ENCODE measurements around the gene GRIA1. TPM values are rescaled to one million over a fixed set of nuclear protein-coding genes. Genes with fewer than 3 reads are reported as not detected.

Gene GRIA1
- polyA plus RNA-seq, 2 donors, result 0.01 TPM; not detected in 1

DNA sequence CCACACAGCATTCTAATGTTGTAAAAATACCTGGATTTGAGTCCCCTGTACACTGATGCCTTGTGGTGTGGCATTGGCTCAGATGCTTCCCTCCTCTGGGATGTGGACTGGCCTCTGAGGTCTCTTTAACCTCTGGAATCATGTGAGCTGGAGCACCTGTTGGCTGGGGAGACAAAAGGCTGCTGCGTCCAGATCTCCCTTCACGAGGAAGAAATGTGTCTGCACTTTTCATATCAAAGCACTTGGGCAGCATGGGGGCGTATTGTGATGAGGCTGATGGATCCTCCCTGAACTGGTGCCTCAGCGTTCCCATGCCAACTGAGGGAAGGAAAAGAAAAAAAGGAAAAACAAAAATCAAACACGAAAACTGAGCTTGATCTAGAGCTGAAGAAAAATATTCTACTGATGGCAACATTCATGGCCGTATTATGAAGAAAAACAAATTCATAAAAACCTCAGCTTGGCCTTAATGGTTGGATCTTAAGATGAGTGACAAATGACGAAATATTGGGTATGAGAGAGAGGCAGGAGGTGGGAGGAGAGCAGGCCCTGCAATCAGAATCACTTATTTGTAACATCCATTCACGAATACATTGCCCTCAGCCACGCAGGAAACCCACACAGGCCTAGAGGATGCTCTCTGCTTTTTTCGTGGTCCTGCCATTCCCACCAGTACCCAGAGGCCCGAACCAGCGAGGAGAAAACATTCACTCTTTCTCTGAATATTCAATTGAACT, 26.2 kb downstream of the GRIA1 start:
- no peak overlapping the region for H3K4me3 ChIP-seq (ENCODE audit: low read depth in 1 of 2, low read length in 2 of 2)
- no peak overlapping the region for H3K27ac ChIP-seq (ENCODE audit: low read depth in 2 of 2, low read length in 1 of 2)
- no peaks in the 10 kb centered on the region for H3K9me3 ChIP-seq (ENCODE audit: control insufficient read depth in 2 of 2, insufficient read depth in 1 of 2, low read depth in 1 of 2, low read length in 1 of 2)
- H3K27me3 ChIP-seq (ENCODE audit: control insufficient read depth in 1 of 2, insufficient read depth in 2 of 2, low read length in 2 of 2), result no peaks in the 10 kb centered on the region
- no peaks in the 10 kb centered on the region for H3K36me3 ChIP-seq (ENCODE audit: control insufficient read depth in 2 of 2, insufficient read depth in 2 of 2, low read length in 1 of 2)
- peaks cover 0 to 2% of the 10 kb centered on the region in 2 donors for H3K4me1 ChIP-seq (ENCODE audit: control insufficient read depth in 2 of 2, insufficient read depth in 2 of 2, low read length in 1 of 2)
- WGBS, 2 donors, result 64 to 68% methylated on average over 12 of the region's 12 CpGs

DNA sequence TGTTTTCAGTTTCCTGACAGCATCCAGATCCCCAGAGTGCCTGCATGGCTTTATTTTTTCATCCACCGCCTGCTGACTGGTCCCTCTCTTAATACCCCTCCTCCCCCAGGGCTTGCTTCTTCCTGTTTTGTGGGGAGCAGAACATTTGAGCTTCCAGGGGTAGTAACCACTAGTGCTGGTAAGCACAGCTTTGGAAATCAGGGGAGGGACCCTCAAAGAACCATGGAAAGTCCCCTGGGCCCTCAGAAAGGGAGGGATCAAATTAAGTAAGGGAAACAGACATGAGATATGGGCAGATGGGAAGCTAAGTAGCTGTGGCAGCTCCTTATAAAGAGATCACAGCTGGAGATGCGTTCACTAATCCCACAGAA, 26.8 kb downstream of the GRIA1 start:
- 77 to 80% methylated on average over 2 of the region's 2 CpGs for WGBS, 2 donors
- Histone ChIP-seq H3K4me1 (ENCODE audit: control insufficient read depth in 2 of 2, insufficient read depth in 2 of 2, low read length in 1 of 2) (peaks cover 0 to 2% of the 10 kb centered on the region in 2 donors), H3K27me3 (ENCODE audit: control insufficient read depth in 1 of 2, insufficient read depth in 2 of 2, low read length in 2 of 2) (no peaks in the 10 kb centered on the region), H3K27ac (ENCODE audit: low read depth in 2 of 2, low read length in 1 of 2) (no peak overlapping the region), H3K36me3 (ENCODE audit: control insufficient read depth in 2 of 2, insufficient read depth in 2 of 2, low read length in 1 of 2) (no peaks in the 10 kb centered on the region), H3K4me3 (ENCODE audit: low read depth in 1 of 2, low read length in 2 of 2) (no peak overlapping the region), H3K9me3 (ENCODE audit: control insufficient read depth in 2 of 2, insufficient read depth in 1 of 2, low read depth in 1 of 2, low read length in 1 of 2) (no peaks in the 10 kb centered on the region)

DNA sequence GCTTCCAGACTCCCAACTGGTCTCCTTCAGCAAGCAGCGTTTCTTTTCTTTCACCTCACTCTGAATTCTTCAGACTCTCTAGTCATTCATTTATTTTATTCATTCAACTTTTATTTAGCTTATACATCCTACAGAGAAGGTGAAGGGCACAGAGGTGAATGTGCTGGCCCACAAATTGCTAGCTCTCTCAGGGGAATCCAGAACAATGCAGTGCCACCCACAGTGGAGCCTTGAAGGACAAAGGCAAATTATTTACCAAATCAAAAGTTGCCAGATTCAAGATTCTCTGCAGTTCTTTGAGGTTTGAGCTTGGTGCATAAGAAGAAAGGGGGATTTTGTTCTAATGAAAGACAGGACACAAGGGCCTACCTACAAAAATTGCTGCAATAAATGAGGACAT, 29.7 kb downstream of the GRIA1 start:
- 72 to 80% methylated on average over 1 of the region's 1 CpG for WGBS, 2 donors
- no peaks in the 10 kb centered on the region for H3K9me3 ChIP-seq (ENCODE audit: control insufficient read depth in 2 of 2, insufficient read depth in 1 of 2, low read depth in 1 of 2, low read length in 1 of 2)
- peaks cover 0 to 2% of the 10 kb centered on the region in 2 donors for H3K4me1 ChIP-seq (ENCODE audit: control insufficient read depth in 2 of 2, insufficient read depth in 2 of 2, low read length in 1 of 2)

DNA sequence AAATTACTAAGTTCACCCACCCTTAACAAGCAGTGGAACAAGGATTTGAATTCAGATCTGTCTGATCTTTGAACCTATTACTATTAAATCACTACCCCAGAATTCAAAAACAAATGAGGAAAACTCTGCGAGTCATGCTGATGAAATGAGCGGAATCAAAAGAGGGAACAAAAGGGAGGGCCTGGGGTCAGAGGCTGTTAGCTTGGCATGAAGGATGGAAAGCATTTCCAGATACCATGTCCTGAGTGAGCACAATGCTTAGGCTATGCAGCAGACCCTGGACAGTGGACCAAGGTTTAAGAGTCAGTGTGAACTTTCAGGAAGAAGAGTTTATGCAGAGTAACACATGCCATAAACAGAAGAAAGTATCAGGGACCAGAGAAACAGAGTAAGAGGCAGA, 30.5 kb downstream of the GRIA1 start:
- H3K36me3 ChIP-seq (ENCODE audit: control insufficient read depth in 2 of 2, insufficient read depth in 2 of 2, low read length in 1 of 2), result no peaks in the 10 kb centered on the region
- peaks cover 0 to 2% of the 10 kb centered on the region in 2 donors for H3K4me1 ChIP-seq (ENCODE audit: control insufficient read depth in 2 of 2, insufficient read depth in 2 of 2, low read length in 1 of 2)
- 84 to 89% methylated on average over 2 of the region's 2 CpGs for WGBS, 2 donors
- H3K9me3 ChIP-seq (ENCODE audit: control insufficient read depth in 2 of 2, insufficient read depth in 1 of 2, low read depth in 1 of 2, low read length in 1 of 2), result no peaks in the 10 kb centered on the region
- no peak overlapping the region for H3K4me3 ChIP-seq (ENCODE audit: low read depth in 1 of 2, low read length in 2 of 2)
- no peaks in the 10 kb centered on the region for H3K27me3 ChIP-seq (ENCODE audit: control insufficient read depth in 1 of 2, insufficient read depth in 2 of 2, low read length in 2 of 2)
- H3K27ac ChIP-seq (ENCODE audit: low read depth in 2 of 2, low read length in 1 of 2), result no peak overlapping the region

More for the DNA sequence above, 29.7 kb downstream of the GRIA1 start:
- Histone ChIP-seq H3K27me3 (ENCODE audit: control insufficient read depth in 1 of 2, insufficient read depth in 2 of 2, low read length in 2 of 2) (no peaks in the 10 kb centered on the region), H3K4me3 (ENCODE audit: low read depth in 1 of 2, low read length in 2 of 2) (no peak overlapping the region), H3K27ac (ENCODE audit: low read depth in 2 of 2, low read length in 1 of 2) (no peak overlapping the region), H3K36me3 (ENCODE audit: control insufficient read depth in 2 of 2, insufficient read depth in 2 of 2, low read length in 1 of 2) (no peaks in the 10 kb centered on the region)

DNA sequence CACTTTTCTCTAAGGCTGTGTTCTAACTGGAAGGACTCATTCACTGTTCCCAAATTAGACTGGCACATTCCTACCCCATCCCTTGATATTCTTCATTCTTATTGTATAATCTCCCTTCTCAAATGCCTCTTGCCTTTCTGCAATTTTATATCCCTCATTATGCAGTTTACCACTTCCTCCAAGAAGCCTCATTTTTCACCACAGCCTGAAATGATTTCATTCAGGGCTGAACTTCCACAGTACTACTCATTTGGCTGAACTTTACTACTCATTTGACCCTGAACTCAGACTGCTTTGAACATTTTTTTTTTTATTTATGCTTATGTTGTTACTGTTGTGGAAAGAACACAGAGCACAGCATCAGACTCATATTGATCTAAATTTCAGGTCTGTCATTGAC, 32.7 kb downstream of the GRIA1 start:
- H3K4me3 ChIP-seq (ENCODE audit: low read depth in 1 of 2, low read length in 2 of 2), result no peak overlapping the region
- H3K4me1 ChIP-seq (ENCODE audit: control insufficient read depth in 2 of 2, insufficient read depth in 2 of 2, low read length in 1 of 2), result no peaks in the 10 kb centered on the region
- no peak overlapping the region for H3K27ac ChIP-seq (ENCODE audit: low read depth in 2 of 2, low read length in 1 of 2)
- no peaks in the 10 kb centered on the region for H3K27me3 ChIP-seq (ENCODE audit: control insufficient read depth in 1 of 2, insufficient read depth in 2 of 2, low read length in 2 of 2)
- no peaks in the 10 kb centered on the region for H3K36me3 ChIP-seq (ENCODE audit: control insufficient read depth in 2 of 2, insufficient read depth in 2 of 2, low read length in 1 of 2)
- no peaks in the 10 kb centered on the region for H3K9me3 ChIP-seq (ENCODE audit: control insufficient read depth in 2 of 2, insufficient read depth in 1 of 2, low read depth in 1 of 2, low read length in 1 of 2)

DNA sequence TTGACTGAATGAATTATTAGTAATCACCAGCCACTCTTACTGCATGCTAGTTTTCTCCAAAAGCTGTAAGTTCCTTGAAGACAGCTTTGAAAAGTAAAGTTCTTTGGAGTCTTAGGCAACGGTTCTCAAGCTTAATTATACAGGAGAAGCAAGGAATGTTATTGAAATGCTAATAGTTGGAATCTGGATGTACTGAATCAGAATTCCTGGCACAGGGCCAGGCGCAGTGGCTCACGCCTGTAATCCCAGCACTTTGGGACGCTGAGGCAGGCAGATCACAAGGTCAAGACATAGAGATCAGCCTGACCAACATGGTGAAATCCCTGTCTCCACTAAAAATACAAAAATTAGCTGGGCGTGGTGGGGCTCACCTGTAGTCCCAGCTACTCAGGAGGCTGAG, 33.4 kb downstream of the GRIA1 start:
- H3K4me1 ChIP-seq (ENCODE audit: control insufficient read depth in 2 of 2, insufficient read depth in 2 of 2, low read length in 1 of 2), result no peaks in the 10 kb centered on the region
- no peak overlapping the region for H3K27ac ChIP-seq (ENCODE audit: low read depth in 2 of 2, low read length in 1 of 2)
- H3K27me3 ChIP-seq (ENCODE audit: control insufficient read depth in 1 of 2, insufficient read depth in 2 of 2, low read length in 2 of 2), result no peaks in the 10 kb centered on the region
- no peaks in the 10 kb centered on the region for H3K9me3 ChIP-seq (ENCODE audit: control insufficient read depth in 2 of 2, insufficient read depth in 1 of 2, low read depth in 1 of 2, low read length in 1 of 2)
- WGBS, 2 donors, result 48 to 49% methylated on average over 5 of the region's 5 CpGs
- no peak overlapping the region for H3K4me3 ChIP-seq (ENCODE audit: low read depth in 1 of 2, low read length in 2 of 2)
- H3K36me3 ChIP-seq (ENCODE audit: control insufficient read depth in 2 of 2, insufficient read depth in 2 of 2, low read length in 1 of 2), result no peaks in the 10 kb centered on the region

DNA sequence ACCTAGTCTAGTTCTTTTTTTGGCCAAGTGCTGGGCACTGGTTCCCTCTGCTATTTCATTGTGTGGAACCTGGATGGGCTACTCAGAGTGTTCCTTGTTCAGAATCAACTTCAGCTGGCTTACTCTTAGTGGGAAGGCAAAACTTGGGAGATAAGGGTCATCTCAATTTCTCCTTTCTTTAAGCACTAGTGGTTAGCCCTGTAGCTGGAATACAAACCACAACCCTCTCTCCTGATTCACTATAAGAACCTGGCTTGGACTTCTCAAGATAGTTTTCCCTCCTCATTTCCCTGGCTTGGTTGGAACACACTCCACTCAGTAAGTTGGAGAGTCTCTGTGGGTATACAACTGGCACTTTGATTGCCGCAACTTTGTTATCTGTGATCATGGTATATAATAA, 35.1 kb downstream of the GRIA1 start:
- Histone ChIP-seq H3K27me3 (ENCODE audit: control insufficient read depth in 1 of 2, insufficient read depth in 2 of 2, low read length in 2 of 2) (no peaks in the 10 kb centered on the region), H3K4me1 (ENCODE audit: control insufficient read depth in 2 of 2, insufficient read depth in 2 of 2, low read length in 1 of 2) (no peaks in the 10 kb centered on the region), H3K9me3 (ENCODE audit: control insufficient read depth in 2 of 2, insufficient read depth in 1 of 2, low read depth in 1 of 2, low read length in 1 of 2) (no peaks in the 10 kb centered on the region), H3K27ac (ENCODE audit: low read depth in 2 of 2, low read length in 1 of 2) (no peak overlapping the region), H3K36me3 (ENCODE audit: control insufficient read depth in 2 of 2, insufficient read depth in 2 of 2, low read length in 1 of 2) (no peaks in the 10 kb centered on the region), H3K4me3 (ENCODE audit: low read depth in 1 of 2, low read length in 2 of 2) (no peak overlapping the region)
- 94 to 97% methylated on average over 1 of the region's 1 CpG for WGBS, 2 donors

DNA sequence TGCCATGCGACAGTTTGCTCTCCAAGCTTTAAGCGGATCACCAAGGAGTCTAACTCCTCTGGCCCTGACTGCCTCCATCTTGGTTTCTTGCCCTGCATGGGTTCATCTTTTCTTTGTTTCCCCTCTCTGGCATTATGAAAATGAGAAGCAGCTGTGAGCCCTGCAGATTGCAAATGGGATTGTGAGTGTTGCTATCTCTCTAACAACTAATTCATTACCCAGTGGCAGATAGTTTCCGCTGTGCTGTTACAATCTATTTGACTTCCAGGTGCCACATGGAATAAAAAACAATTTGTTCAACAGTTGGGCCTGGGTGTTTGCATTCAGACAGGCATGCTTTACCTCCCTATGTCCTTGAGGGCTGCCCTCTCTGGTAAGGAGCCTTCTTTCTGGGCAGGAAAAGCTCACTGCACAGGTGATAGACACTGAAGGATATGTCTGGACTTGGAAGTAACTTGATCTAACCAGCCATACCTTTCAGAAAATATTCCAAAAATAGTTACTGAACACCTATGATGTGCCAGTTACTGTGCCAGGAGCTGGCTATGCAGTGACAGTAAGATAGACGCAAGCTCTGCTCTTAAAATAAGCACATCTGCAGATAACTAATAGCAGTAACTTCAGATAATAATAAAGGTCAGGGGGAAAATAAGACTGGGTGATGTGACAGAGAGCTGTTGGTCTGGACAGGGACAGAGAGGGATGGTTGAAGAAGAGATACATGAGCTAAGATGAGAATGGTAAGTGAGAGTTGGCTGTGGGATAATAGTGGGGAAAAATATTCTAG, 40.1 kb downstream of the GRIA1 start:
- WGBS, 2 donors, result 85% methylated on average over 4 of the region's 4 CpGs
- Histone ChIP-seq H3K4me1 (ENCODE audit: control insufficient read depth in 2 of 2, insufficient read depth in 2 of 2, low read length in 1 of 2) (no peaks in the 10 kb centered on the region), H3K27ac (ENCODE audit: low read depth in 2 of 2, low read length in 1 of 2) (no peak overlapping the region), H3K27me3 (ENCODE audit: control insufficient read depth in 1 of 2, insufficient read depth in 2 of 2, low read length in 2 of 2) (no peaks in the 10 kb centered on the region), H3K36me3 (ENCODE audit: control insufficient read depth in 2 of 2, insufficient read depth in 2 of 2, low read length in 1 of 2) (no peaks in the 10 kb centered on the region), H3K4me3 (ENCODE audit: low read depth in 1 of 2, low read length in 2 of 2) (no peak overlapping the region), H3K9me3 (ENCODE audit: control insufficient read depth in 2 of 2, insufficient read depth in 1 of 2, low read depth in 1 of 2, low read length in 1 of 2) (no peaks in the 10 kb centered on the region)

DNA sequence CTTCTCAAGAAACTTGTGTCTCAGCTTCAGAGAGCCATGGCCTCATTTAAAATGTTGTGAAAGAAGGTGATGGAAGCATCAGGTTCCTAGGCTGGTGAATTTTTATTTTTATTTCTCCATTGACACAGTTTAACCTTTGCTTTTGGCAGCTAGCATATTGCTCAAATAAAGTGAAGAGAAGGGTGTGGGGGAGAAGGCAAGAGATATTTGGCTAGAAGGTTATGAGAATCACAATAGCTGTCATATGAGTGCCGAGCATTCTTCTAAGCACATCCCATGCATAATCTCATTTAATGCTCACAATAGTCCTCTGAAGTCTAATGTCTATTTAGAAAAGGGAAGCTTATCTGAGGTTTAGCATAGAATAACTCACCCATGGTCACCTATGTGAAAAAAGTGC, 43.1 kb downstream of the GRIA1 start:
- H3K9me3 ChIP-seq (ENCODE audit: control insufficient read depth in 2 of 2, insufficient read depth in 1 of 2, low read depth in 1 of 2, low read length in 1 of 2), result no peaks in the 10 kb centered on the region
- H3K27me3 ChIP-seq (ENCODE audit: control insufficient read depth in 1 of 2, insufficient read depth in 2 of 2, low read length in 2 of 2), result no peaks in the 10 kb centered on the region
- no peaks in the 10 kb centered on the region for H3K36me3 ChIP-seq (ENCODE audit: control insufficient read depth in 2 of 2, insufficient read depth in 2 of 2, low read length in 1 of 2)
- 77 to 79% methylated on average over 1 of the region's 1 CpG for WGBS, 2 donors
- H3K27ac ChIP-seq (ENCODE audit: low read depth in 2 of 2, low read length in 1 of 2), result no peak overlapping the region
- no peak overlapping the region for H3K4me3 ChIP-seq (ENCODE audit: low read depth in 1 of 2, low read length in 2 of 2)
- H3K4me1 ChIP-seq (ENCODE audit: control insufficient read depth in 2 of 2, insufficient read depth in 2 of 2, low read length in 1 of 2), result no peaks in the 10 kb centered on the region

DNA sequence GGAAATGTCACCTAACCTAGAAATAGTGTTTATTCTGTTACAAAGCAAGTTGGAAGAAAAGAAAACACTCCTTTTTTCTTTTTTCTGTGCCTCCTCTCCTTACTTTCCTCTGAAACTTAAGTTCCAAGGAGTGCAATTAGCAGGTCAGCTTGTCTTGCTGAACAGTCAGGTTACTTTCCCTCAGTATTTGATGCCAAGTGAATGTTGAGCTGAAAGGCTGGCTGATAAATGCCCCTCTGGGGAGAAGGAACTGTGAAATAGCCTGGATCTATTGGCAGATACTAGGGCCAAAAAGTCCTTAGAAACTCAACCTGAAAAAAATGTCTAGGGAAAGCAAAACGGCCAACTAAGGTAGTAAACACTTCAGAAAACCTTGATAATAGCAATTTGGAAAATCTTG, 43.6 kb downstream of the GRIA1 start:
- H3K27ac ChIP-seq (ENCODE audit: low read depth in 2 of 2, low read length in 1 of 2), result no peak overlapping the region
- H3K9me3 ChIP-seq (ENCODE audit: control insufficient read depth in 2 of 2, insufficient read depth in 1 of 2, low read depth in 1 of 2, low read length in 1 of 2), result no peaks in the 10 kb centered on the region
- no peaks in the 10 kb centered on the region for H3K36me3 ChIP-seq (ENCODE audit: control insufficient read depth in 2 of 2, insufficient read depth in 2 of 2, low read length in 1 of 2)
- no peaks in the 10 kb centered on the region for H3K4me1 ChIP-seq (ENCODE audit: control insufficient read depth in 2 of 2, insufficient read depth in 2 of 2, low read length in 1 of 2)
- no peak overlapping the region for H3K4me3 ChIP-seq (ENCODE audit: low read depth in 1 of 2, low read length in 2 of 2)
- WGBS, 2 donors, result 36 to 37% methylated on average over 1 of the region's 1 CpG
- no peaks in the 10 kb centered on the region for H3K27me3 ChIP-seq (ENCODE audit: control insufficient read depth in 1 of 2, insufficient read depth in 2 of 2, low read length in 2 of 2)

All from esophagus (tissue), 2 donors.